ENCODE results near the gene MTCP1. TPM values are rescaled to one million over a fixed set of nuclear protein-coding genes. Genes with fewer than 3 reads are reported as not detected.

The MTCP1 gene
- total RNA-seq, 1 donor from 2014 or later = 24.4 TPM

- H3K27ac Mint-ChIP-seq (ENCODE audit: unreplicated experiment) = no peak overlapping the region
- no peak for TF ChIP-seq CTCF (IDR thresholded peaks at IDR 0.05)
- no peaks in the 10 kb centered on the region for H3K9me3 Mint-ChIP-seq (ENCODE audit: unreplicated experiment)
- H3K4me3 Mint-ChIP-seq (ENCODE audit: unreplicated experiment) = no peak overlapping the region
- no peak for DNase-seq (ENCODE audit: extremely low spot score, unreplicated experiment)
- H3K36me3 Mint-ChIP-seq (ENCODE audit: unreplicated experiment) = no peaks in the 10 kb centered on the region
- no peaks in the 10 kb centered on the region for H3K27me3 Mint-ChIP-seq (ENCODE audit: unreplicated experiment)
- H3K4me1 Mint-ChIP-seq (ENCODE audit: unreplicated experiment) = peaks cover 22% of the 10 kb centered on the region
Observed at GRCh38 chrX:155065035-155065734, 5.8 kb downstream of the MTCP1 start.

- peaks cover 4% of the 10 kb centered on the region for H3K9me3 Mint-ChIP-seq (ENCODE audit: unreplicated experiment)
Observed at GRCh38 chrX:155061760-155062159, 9.2 kb downstream of the MTCP1 start.

GRCh38 chrX:155056877-155057792, 13.8 kb downstream of the MTCP1 start:
- peak; percentile 76 for TF ChIP-seq CTCF (IDR thresholded peaks at IDR 0.05)
- Mint-ChIP-seq H3K4me1 (ENCODE audit: unreplicated experiment) (no peaks in the 10 kb centered on the region), H3K36me3 (ENCODE audit: unreplicated experiment) (peaks cover 5% of the 10 kb centered on the region), H3K27ac (ENCODE audit: unreplicated experiment) (no peak overlapping the region), H3K9me3 (ENCODE audit: unreplicated experiment) (peaks cover 12% of the 10 kb centered on the region), H3K4me3 (ENCODE audit: unreplicated experiment) (peak overlapping the region; percentile 29), H3K27me3 (ENCODE audit: unreplicated experiment) (no peaks in the 10 kb centered on the region)
- no peak for DNase-seq (ENCODE audit: extremely low spot score, unreplicated experiment)

More at GRCh38 chrX:155061760-155062159, 9.2 kb downstream of the MTCP1 start:
- Mint-ChIP-seq H3K27me3 (ENCODE audit: unreplicated experiment) (no peaks in the 10 kb centered on the region), H3K36me3 (ENCODE audit: unreplicated experiment) (no peaks in the 10 kb centered on the region), H3K4me1 (ENCODE audit: unreplicated experiment) (no peaks in the 10 kb centered on the region), H3K4me3 (ENCODE audit: unreplicated experiment) (no peak overlapping the region), H3K27ac (ENCODE audit: unreplicated experiment) (no peak overlapping the region)
- DNase-seq (ENCODE audit: extremely low spot score, unreplicated experiment) = no peak
- no peak for TF ChIP-seq CTCF (IDR thresholded peaks at IDR 0.05)

GRCh38 chrX:155056471-155056870, 14.5 kb downstream of the MTCP1 start:
- Mint-ChIP-seq H3K4me1 (ENCODE audit: unreplicated experiment) (no peaks in the 10 kb centered on the region), H3K27ac (ENCODE audit: unreplicated experiment) (no peak overlapping the region), H3K36me3 (ENCODE audit: unreplicated experiment) (peaks cover 8% of the 10 kb centered on the region), H3K9me3 (ENCODE audit: unreplicated experiment) (peaks cover 19% of the 10 kb centered on the region), H3K4me3 (ENCODE audit: unreplicated experiment) (no peak overlapping the region), H3K27me3 (ENCODE audit: unreplicated experiment) (no peaks in the 10 kb centered on the region)
- no peak for TF ChIP-seq CTCF (IDR thresholded peaks at IDR 0.05)
- no peak for DNase-seq (ENCODE audit: extremely low spot score, unreplicated experiment)

- Mint-ChIP-seq H3K36me3 (ENCODE audit: unreplicated experiment) (peaks cover 8% of the 10 kb centered on the region), H3K27ac (ENCODE audit: unreplicated experiment) (no peak overlapping the region), H3K27me3 (ENCODE audit: unreplicated experiment) (no peaks in the 10 kb centered on the region), H3K9me3 (ENCODE audit: unreplicated experiment) (peaks cover 20% of the 10 kb centered on the region), H3K4me1 (ENCODE audit: unreplicated experiment) (no peaks in the 10 kb centered on the region), H3K4me3 (ENCODE audit: unreplicated experiment) (no peak overlapping the region)
- no peak for TF ChIP-seq CTCF (IDR thresholded peaks at IDR 0.05)
- no peak for DNase-seq (ENCODE audit: extremely low spot score, unreplicated experiment)
Observed at GRCh38 chrX:155055494-155055893, 15.4 kb downstream of the MTCP1 start.
